EH (cell line): ENCODE data around the gene MCM5.
A peak's percentile ranks its signal among the peaks of the same experiment; 100 is the strongest.
"Not testable (repeated sequence)": the region's sequence is repeated elsewhere in the genome, so short reads cannot be mapped to it uniquely, and the experiment has no call there.

Experiments
- DNase-seq: peaks from one replicate; pipeline ENCODE4 v3.0.0-alpha.2; 2015; ENCODE audit warnings: low read depth

Gene MCM5

DNA sequence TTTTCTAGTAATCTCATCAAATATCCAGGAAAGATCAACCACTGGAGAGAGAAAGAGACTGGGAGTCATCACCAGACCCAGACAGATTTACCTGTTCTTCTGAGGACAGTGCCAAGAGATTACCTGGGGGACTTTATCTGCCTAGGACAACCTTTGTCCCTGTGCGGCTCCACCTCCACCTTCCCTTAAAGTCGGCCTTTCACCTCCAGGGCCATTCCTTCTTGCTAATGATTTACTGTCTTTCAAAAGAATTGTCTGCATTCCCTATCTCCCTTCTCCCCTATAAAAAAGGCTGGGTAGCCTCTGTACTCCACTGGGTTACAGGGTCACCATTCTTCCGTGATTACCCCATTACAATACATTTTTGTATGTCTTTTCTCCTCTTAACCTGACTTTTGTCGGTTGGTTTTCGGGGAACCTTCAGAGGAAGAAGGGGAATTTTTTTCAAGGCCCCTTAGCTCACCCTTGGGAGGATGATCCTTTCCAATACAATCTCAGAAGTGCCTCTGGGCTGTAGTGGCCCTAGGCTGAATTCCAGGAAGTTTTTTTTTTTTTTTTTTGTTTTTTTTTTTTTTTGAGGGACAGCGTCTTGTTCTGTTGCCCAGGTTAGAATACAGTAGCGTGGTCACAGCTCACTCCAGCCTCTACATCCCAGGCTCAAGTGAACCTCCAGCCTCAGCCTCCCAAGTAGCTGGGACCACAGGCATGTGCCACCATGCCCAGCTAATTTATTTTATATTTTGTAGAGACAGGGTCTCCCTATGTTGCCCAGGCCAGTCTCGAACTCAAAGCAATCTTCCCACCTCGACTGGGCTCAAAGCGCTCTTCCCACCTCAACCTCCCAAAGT is 20.6 kb upstream of the MCM5 start:
- DNase-seq = no peak

DNA sequence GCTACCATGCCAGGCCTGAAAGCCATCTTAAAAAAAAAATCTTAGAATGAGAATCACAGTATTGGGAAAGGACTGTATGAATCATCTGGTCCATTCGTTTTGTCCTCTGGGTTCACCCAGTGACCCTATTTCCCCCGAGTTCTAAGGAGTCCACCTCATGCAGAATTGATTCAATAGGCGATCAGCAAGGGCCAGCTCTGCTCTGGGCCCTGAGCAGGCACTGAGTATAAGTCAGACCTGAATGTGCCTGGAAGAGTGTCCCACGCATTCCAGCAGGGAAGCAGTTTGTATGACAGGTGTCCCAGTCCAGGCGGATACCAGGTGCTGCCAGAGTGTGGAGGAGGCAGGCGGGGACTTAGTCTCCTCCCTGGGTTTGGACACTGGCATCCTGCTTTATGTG is 19.9 kb upstream of the MCM5 start:
- DNase-seq = no peak

- DNase-seq = peak; percentile 92
Observed at GRCh38 chr22:35380537-35381423, 19.2 kb upstream of the MCM5 start, which contains the start of gene HMOX1. TSS of gene HMOX1 (plus strand) at chr22:35381096. CDS start at chr22:35381174, 78 bp downstream.

DNA sequence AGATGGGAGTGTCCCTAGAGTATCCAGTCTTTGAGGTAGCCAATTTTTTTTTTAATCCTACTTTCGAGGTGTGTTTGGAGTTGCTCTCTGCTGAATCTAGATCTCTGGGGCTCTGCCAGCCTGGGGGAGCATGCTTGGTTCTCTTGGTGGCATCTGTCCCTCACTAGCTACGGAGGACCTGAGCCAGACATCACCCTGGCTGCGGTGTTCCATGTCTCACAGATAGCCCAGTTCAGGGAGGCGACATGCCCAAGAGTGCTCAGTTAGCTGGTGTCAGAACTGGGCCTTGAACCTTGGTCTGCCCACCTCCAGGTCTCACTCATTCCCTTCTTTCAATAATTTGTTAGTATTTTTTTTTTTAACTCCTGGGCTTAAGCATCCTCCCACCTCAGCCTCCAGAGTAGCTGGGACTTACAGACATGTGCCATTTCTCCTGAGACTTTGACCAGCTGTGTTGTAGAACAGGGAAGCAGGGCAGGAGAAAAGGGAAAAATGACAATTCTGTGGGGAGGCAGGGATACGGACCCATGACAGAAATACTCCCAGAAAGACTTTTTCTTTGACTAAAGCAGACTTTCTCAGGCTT is 18.4 kb upstream of the MCM5 start:
- DNase-seq = peak; percentile 13

DNA sequence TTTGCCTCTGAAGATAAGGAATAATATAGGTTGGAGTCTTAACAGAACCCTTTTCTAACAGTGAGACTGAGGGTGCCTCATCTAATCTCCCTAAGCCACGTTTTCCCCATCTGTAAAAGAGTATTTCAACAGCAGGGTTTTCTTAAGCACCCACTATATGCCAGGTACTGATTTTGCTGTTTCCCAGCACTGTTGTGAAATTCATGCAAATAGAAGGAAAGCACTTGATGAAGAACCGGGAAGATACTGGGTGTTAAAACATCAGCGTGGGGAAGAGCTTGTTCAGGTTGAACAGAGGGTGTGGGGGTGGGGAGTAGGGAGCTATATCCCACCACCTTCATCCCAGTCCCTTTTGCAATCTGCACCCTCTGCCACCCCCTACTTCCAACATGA is 16.3 kb upstream of the MCM5 start:
- no peak for DNase-seq

GRCh38 chr22:35384527-35384926 is 15.4 kb upstream of the MCM5 start:
- DNase-seq = no peak

DNA sequence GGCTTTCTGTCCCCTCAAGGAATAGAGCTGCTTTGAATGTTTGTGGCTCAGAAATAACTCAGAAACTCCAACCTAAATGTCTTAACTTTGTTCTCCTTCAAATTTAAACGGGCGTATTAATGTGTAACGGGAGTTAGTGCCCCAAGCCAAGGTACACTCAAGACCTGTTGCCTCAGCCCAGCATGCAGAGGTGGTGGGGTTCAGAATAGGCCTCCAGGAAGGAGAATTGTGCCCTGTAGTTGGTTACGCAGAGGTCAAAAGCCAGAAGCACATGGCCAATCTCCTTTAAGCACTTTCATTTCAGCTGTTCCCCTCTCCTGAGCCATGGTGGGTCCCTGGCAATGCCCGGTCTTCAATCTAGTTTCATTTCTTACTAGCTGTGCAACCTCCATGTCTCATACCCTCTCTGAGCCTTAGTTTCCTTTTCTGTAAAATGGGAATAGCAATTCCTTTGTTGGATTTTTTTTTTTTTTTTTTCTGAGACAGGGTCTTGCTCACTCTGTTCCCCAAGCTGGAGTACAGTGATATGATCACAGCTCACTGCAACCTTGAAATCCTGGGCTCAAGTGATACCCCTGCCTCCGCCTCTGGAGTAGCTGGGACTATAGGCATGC is 14.9 kb upstream of the MCM5 start:
- no peak for DNase-seq

DNA sequence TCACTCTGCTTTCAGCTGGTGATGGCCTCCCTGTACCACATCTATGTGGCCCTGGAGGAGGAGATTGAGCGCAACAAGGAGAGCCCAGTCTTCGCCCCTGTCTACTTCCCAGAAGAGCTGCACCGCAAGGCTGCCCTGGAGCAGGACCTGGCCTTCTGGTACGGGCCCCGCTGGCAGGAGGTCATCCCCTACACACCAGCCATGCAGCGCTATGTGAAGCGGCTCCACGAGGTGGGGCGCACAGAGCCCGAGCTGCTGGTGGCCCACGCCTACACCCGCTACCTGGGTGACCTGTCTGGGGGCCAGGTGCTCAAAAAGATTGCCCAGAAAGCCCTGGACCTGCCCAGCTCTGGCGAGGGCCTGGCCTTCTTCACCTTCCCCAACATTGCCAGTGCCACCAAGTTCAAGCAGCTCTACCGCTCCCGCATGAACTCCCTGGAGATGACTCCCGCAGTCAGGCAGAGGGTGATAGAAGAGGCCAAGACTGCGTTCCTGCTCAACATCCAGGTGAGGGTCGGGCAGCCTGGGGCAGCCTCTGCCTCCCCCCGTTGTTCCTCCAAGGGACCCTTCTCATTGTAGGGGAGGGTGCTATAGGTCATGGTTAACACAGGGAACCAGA is 13.2 kb upstream of the MCM5 start:
- DNase-seq = no peak

DNA sequence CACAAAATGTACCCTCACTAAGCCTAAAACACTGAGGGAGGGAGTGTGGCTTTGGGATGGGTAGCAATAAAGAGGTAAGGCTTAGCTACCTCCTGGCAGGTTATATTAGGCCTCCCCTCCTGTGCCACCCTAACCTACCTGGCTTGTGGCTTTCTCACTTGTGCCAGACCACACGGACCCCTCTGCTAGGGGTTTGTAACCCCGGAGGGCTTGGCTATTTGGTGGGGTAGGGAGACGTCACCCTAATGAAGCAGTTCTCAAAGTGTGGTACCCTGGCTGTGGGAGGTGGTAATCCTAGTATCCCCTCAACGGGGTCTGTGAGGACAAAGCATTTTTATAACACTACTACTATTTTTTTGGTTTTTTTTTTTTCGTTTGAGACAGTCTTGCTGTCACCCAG is 9.0 kb upstream of the MCM5 start:
- DNase-seq = no peak

DNA sequence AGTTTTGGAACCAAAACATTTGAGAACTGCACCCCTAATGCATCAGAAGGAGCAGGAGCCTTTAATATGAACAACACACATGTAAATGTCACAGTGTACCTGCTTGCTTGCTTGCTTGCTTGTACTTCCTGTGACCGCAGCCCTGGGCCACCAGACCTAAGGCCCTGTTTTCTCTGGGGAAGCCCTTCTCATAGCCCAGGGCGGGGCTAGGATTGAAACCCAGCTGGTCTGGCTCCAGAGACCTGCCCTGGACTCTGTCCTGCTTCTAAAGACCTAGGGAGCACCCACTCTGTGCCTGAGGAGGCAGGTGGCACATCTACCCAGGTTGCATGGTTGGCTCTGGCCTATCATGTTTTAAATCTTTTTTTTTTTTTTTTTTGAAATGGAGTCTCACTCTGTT is 7.6 kb upstream of the MCM5 start:
- DNase-seq = no peak

- DNase-seq = no peak
Observed at GRCh38 chr22:35393116-35394010, 6.6 kb upstream of the MCM5 start.

DNA sequence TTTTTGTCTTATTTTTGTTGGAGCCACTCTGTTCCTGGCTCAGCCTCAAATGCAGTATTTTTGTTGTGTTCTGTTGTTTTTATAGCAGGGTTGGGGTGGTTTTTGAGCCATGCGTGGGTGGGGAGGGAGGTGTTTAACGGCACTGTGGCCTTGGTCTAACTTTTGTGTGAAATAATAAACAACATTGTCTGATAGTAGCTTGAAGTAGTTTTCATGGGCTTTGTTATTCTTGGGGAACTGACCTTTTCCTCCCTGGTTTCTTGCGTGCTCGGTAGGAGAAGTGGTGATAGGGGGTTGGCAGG is 6.0 kb upstream of the MCM5 start:
- no peak for DNase-seq

- no peak for DNase-seq
Observed at GRCh38 chr22:35394810-35395563, 5.0 kb upstream of the MCM5 start.

DNA sequence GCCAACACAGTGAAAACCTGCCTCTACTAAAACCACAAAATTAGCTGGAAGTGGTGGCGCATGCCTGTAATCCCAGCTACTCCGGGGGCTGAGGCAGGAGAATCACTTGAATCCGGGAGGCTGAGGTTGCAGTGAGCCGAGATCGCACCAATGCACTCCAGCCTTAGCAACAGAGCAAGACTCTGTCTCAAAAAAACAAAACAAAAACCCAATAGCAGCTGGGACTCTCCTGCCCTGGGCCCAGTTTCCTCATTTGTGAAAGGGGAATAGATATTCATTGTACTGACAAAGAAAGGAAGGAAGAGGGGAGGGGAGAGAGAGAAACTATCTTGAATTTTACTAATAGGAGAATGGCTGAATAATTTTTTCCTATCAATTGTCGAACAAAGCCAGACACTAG is 3.3 kb upstream of the MCM5 start:
- not testable (repeated sequence) for DNase-seq

- DNase-seq = no peak
Observed at GRCh38 chr22:35397095-35397904, 2.6 kb upstream of the MCM5 start.

DNA sequence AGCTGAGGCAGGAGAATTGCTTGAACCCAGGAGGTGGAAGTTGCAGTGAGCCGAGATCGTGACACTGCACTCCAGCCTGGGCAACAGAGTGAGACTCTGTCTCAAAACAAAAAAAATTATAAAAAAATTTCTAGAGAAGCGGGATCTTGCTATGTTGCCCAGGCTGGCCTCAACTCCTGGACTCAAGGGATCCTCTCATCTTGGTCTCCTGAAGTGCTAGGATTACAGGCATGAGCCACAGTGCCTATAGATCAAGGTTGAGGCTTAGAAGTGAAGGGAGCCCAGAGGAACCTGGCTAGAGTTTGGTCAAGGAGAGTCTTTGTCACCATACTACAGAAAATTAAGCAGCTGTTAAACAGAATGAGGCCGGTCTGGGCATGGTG is 1.4 kb upstream of the MCM5 start:
- no peak for DNase-seq

DNA sequence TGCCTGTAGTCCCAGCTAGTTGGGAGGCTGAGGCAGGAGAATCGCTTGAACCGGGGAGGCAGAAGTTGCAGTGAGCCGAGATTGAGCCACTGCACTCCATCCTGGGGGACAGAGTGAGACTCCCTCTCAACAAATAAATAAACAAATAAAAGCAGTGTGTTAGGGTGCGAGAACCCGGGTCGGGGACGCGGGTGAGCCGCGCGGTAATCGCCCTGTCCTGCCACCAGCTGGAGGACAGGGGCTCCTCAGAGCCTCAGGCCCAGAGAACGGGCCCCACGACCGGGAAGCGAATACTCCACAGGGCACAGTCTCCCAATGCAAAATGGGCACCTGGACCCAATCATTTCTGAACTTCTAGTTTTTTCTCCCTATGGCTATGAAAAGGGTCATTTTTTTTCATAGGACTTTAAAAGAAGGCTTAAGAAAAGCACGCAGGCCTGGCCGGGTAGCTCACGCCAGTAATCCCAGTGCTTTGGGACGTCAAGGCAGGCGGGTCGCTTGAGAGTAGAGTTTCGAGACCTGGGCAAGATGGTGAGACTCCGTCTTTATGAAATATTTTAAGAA is 744 bp upstream of the MCM5 start:
- no peak for DNase-seq

DNA sequence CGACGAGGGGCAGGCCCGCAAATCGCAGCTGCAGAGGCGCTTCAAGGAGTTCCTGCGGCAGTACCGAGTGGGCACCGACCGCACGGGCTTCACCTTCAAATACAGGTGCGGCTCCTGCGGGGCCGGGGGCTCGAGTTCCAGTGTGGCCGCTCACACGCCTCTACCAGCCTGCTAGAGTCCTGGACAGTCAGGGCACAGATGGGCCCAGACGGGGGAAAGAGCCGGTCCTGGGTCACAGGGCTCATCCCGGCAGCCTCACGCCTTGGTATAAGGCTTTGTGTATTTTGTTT is 506 bp downstream of the MCM5 start:
- no peak for DNase-seq

DNA sequence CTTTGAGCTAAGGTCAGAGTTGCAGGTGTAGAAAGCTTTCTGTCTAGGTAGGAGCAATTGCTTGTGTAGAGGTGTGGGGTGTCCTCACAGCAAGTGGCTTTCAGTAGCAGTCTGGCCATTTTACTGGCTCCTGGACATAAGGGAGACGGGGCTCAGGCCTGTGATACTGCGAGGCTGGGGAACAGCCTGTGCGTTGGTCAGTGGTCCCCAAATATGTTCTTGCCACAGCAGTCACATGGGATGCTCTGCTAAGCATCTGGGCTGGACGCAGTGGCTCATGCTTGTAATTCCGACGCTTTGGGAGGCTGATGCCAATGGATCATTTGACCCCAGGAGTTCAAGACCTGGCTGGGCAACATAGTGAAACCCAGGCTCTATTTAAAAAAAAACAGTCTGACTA is 1.9 kb downstream of the MCM5 start:
- DNase-seq = no peak
